GM21367 (cell line): ENCODE data around the gene ZNF785.

Experiments used
- ATAC-seq: cut with Tn5 transposase; IDR thresholded peaks from one replicate; pipeline ENCODE4 v1.9.1; 2021; ENCODE audit not compliant: unreplicated experiment

ZNF785 gene

DNA sequence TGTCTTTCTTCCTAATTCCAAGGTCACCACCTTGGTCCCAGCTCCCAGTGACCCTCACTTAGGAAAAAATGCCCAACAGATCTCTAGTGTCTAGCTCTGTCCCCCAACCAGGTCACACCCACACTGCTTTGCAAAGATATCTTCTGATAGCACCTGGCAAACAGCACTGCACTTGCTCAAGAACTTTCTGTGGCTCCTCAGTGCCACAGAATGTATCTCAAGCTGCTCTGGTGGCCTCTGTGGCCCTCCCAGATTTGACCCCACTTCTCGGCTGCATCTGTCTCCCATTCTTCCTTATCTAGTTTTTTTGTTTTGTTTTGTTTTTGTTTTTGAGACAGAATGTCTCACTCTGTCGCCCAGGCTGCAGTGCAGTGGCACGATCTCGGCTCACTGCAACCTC is 19.0 kb downstream of the ZNF785 start:
- no peak for ATAC-seq

DNA sequence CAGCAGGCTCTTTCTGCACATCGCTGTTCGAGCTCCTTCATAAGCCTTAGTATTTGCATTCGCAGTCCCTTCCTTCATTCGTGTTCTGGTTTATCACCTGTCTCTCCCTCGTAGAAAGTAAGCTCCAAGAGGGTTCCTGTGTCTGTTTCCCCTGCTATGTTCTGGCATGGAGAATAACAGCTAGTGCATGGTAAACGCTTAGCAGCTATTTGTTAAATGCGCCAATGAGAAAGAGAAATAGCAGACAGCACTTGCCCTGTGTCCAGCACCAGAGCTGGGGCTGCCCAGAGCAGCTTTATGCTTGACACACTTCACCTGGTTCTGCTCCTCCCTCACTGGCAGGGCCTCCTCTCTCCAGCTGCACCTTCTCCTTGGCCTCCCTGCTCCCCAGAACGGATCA is 19.5 kb downstream of the ZNF785 start:
- ATAC-seq = no peak

DNA sequence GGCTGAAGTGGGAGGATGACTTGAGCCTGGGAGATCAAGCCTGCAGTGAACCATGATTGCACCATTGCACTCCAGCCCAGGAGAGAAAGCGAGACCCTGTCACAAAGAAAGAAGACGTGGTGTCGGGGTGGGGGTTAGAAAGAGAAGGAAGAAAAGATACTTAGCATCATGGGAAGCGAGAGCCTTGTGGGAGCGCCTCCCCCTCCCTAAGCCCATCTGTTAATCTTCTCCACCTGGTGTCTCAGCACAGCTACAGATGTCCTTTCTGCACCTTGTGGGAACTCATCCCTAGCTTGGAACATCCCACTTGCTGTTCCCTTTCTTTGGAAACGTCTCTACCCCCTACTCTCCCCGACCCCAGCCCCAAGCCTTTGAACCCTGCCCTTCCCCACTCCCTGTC is 20.0 kb downstream of the ZNF785 start:
- ATAC-seq = no peak

DNA sequence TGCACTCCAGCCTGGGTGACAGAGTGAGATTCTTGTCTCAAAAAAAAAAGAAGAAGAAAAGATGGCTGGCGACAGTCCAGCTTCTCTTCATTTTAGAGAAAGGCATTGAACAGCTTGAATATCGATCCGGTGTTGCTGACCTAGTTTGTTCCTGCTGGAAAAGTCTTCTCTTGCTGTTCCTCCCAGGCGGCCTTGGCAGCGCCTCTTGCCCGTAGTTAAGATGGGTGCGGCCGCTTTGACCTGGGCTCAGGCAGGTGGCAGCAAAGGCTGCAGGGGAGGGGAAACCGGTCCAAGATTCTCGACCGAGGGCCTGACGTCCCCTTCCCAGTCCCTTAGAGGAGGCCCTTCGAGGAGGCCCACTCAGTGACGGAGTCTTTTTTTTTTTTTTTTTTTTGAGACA is 23.5 kb downstream of the ZNF785 start:
- no peak for ATAC-seq

DNA sequence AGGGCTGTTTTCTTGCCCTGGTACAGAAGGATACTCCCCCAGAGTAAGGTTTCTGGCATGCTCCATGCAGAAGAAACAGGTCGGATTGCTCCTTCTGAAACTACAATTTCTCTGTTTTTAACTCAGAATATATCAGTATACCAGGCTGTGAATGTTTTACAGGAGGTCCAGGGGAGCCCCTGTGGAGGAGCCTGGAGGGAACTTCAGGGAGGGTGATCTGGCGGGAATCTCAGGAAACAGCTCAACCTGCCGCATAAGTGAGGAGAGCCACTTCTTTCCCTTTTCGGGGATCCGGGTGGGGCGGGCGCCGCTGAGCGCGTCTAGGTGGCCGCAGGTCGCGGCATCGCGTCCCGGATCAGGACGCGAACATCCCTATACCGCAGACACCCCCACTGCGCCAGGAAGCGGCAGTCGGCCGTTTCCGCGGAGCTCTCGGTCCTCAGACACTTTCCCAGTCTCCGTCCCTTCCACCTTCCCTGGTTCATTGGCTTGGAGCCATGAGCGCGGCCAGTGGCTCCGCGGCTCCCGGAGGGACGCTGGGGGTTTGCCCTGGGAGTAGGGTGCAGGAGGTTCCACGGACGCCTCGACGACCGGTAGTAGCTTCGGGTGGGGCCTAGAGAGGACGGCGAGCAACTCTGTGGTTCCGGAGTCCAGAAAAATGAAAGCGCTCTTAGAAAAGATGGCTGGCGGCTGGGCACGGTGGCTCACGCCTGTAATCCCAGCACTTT is 24.2 kb downstream of the ZNF785 start:
- ATAC-seq = no peak

DNA sequence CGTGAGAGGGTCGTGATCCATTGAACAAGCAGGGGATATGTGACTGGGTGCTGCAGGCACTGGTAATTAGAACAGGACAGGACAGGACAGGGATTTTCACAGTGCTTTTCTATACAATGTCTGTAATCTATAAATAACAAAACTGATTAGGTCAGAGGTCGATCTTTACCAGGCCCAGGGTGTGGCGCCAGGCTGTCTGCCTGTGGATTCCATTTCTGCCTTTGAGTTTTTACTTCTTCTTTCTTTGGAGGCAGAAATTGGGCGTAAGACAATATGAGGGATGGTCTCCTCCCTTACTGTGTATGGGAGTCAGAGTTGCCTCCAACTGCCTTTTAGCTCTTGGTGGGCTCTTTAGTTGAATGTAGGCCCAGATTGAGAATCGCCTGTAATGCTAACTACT is 25.8 kb downstream of the ZNF785 start:
- no peak for ATAC-seq

DNA sequence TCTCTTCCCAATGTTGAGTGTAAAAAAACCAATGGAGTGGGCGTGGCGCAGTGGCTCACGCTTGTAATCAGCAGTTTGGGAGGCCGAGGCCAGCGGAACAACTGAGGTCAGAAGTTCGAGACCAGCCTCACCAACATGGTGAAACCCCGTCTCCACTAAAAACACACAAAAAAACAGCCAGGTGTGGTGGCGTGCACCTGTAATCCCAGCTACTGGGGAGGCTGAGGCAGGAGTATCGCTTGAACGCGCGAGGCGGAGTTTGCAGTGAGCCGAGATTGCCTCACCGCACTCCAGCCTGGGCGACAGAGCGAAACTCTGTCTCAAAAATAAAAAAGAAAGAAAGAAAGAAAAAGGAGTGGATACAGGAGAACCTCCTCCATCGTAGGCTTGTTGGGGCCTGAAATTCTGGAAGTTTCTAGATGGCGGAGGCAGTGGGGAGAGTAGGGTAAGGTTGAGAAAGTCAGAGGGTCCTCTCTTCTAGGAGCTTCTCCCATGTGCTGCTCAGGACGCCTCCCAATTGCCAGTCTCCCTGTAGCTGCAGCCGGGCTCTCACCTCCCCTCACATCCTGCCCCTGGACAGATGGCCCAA is 26.6 kb downstream of the ZNF785 start:
- ATAC-seq = no peak

DNA sequence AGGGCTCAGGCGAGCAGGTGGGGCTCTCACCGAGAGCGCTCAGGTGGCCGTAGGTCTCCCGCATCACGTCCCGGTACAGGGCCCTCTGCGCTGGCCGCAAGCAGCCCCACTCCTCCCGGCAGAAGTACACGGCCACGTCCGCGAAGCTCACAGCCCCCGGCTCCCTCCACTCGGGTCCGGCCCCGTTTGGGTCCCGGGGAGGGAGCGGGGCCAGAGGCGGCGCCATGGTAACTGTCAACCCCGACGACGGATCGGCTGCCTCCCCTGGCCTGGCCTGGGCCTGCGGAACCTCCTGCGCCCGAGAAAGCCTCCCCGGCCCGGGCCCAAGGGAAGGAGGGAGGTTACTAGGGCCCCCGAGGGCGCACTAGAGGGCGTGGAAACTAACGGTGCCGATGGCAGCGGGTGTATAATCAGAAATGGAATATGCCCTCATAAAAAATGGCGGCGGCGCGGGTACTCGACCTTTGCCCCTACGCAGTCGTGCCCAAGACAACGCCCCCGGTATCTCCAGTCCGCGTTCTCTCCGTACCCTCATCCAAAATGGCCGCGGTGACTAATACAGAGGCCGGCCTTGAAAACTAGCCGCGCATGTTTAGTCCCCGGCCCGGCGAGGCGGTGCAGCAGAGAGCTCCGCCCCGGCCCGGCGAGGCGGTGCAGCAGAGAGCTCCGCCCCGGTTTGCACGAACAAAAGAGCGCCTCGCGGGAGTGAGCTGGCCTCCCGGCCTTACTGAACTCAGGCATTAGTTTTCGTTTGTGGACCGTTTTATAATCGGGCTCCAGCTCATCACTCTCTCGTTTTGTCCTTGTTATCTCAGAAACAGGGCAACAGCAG is 27.3 kb downstream of the ZNF785 start, which contains the start of gene ZNF764:
TSS of gene ZNF764 (minus strand) at position 418 of the 832 bp plus-strand sequence. CDS start at position 226, 192 bp downstream.
- ATAC-seq = peak; percentile 69

DNA sequence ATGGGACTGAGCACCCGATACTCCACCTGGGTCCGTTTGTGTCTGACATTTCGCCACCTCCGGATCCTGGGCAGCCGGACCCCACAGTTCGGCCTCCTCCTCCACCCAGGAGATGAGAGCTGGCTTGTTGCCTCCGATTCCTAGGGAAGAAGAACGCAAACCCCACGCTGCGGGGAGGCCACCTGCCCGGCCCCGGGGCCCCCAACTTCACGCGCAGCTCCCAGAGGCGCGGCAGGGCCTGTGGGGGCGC is 27.9 kb downstream of the ZNF785 start:
- peak; percentile 16 for ATAC-seq

DNA sequence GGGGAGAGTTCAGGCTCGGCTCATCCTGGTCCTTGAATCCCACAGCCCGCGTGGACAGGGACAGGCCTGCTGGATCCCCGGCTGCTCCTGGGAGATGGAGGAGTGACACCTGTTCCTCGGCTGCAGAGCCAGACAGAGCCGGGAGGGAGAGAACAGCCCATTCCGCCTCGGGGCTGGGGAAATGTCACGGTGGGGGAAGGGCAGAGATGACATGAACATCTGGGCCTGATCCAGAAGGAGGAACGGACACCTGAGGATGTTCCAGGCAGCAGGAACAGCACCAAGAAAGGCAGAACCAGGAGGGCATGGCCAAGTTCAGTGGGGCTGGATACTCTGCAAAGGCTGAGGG is 29.4 kb downstream of the ZNF785 start:
- ATAC-seq = no peak

DNA sequence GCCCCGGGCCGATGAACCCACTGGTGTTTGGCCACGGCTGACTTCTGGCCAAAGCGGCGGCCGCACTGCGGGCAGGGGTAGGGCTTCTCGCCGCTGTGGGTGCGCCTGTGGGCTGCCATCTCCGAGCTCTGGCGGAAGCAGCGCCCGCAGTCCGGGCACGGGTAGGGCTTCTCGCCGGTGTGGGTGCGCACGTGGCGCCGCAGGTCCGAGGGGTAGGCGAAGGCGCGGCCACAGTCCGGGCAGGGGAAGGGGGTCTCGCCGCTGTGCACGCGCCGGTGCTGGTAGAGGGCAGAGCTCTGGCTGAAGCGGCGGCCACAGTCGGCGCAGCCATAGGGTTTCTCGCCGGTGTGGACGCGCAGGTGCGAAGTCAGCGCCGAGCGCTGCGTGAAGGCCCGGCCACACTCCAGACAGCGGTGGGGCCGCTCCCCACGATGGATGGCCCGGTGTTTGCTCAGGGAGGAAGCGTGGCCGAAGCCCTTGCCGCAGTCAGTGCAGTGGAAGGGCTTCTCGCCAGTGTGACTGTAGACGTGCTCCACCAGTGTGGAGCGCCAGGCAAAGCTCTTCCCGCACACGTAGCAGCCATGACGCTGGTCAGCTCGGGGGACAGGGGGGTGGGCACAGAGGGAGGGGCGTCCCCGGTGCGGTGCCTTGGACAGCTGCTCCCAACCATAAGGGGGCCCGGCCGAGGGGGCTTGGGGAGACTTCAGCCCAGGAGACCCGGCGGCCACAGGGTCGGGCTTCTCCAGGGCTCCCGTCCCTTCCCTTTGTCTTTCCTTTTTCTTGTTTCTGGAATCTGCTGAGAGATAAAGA is 30.0 kb downstream of the ZNF785 start:
- ATAC-seq = no peak

DNA sequence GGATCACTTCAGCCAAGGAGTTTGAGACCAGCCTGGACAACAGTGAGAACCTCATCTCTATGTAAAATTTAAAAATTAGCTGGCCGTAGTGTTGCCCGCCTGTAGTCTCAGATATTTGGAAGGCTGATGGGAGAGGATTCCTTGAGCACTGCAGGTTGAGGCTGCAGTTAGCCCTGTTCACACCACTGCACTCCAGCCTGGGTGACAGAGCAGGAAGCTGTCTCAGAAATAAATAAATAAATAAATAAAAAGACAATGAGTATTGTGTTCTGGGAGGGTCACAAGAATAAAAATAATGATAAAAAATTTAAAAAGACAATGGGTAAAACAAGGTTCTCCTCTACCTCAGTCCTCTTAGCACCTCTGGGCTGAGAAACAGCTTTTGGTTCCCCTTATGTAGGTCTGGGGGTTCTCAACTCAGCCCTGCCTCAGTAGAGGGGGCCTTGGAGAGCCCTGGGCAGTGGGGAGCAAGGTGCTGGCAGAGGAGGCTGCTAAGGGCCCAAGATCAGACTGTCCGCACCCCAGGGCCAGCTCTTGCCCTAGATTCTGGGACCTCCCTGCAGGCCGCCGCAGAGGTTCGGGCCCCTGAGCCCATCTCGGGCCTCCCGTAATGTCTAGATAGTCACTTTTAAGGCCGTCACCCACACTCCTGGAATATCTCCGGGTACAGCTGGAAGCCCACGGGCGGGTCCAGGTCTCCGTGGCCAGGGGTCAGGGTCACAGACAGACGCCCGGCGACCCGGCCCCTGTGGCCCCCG is 30.8 kb downstream of the ZNF785 start:
- no peak for ATAC-seq

DNA sequence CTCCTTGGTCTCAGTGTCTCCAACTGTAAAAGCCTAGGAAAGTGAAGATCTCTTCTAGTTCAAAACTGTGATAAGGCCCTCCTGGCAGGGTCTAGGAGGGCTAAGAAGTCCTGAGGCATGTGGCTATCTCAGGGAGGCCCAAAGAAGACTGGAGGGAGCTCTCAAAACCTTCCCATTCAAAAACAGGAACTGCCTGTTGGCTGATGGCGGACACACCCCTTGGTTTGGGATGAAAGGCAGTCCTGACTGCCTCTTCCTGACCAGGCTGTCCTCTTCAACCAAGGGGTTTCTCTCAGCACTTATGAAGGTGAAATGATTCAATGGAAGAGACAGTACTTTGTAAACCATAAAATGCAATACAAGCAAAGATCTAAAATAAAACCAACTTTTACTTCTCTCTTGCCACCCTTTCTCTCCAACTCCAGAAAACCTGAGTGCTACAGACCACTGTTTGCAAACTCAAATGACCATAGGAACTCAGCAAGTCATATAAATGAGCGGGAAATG is 32.1 kb downstream of the ZNF785 start:
- no peak for ATAC-seq

DNA sequence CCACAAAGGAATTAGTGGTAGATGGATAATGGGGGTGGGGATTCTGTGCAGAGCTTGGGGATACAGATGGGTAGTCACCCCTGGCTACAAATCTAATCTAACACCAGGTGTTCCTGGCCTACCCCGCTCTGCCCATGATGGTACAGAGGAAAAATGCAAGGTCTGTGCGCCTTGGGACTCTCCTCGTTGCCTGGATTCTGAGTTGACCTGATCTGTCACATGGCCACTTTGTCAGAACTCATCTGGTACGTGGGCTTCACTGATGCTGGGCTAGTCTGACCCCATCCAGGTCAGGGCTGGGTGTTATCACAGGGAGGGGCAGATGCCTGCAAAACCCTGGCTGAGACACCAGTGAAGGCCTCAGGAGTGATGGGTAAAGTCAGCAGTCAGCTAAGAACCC is 32.5 kb downstream of the ZNF785 start:
- no peak for ATAC-seq

DNA sequence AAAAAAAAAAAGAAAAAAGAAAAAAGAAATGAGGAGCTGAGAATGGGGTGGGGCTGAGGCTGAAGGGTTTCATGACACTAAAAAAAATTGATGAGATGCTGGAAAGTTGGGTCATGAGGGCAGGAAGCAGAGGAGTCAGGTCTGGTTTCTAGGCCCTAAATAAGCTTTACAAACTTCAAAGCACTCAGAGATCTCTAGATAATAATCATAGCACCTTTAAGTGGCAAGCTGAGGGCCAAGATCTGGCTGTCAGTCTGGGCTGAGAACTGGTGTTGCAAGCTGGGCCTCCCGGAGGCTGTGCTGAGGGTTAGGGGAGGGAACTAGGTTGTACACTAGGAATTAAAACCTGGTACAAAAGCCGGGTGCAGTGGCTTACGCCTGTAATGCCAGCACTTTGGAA is 33.7 kb downstream of the ZNF785 start:
- ATAC-seq = no peak

DNA sequence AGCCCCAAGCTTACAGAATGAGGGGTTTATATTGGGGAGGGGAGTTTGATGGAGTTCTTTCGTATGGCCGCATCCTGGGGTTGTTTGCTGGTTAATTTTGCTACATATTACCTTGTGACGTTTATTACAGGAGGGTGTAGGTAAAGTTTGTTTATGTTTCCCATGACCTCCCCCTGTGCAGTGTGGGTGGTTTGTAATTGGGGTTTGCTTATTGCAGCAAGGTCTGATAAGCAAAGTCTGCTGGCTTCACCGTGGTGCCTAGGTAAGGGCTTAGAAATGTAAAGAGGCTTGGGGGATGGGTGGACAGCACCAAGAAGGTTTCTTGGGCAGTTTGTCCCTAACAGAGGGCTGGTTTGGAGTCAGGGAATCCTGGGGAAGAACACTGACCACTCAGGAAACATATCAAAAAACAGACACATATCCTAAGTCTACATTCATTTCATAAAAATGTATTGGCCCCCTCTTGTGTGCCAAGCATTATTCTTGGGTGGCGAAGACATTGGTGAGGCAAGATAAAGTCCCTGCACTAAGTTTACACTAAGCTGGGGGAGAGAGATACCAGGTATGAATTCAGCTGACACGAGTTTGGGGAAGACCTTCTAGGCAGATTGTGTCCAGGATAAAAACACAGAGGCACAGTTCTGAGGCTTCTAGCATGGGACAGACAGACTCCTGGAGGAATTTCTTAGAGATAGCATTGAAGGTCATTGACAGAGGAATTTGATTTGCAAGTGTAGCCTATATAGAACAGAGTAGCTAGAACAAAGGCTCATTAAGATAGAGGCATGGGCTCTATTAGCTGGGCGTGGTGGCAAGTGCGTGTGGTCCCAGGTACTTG is 36.9 kb downstream of the ZNF785 start:
- ATAC-seq = no peak

DNA sequence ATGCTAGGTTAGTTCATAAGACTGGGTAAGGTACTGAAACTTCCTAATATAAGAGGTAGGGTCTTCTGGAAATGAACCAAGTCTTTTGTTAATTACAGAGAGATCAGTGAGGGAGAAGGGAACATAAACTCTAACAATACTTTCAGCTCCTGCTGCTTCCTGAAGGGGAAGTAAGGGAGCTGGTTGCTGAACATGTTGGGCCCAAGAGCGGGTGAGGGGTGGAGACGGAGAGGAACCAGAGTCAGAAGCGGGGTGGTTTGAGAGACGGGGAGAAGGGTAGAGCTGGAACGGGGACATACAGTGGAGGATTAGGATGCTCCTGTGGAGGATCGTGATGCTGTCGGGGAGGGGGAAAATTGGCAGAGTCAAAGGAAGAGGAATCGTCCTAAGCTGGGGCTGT is 39.4 kb downstream of the ZNF785 start:
- ATAC-seq = no peak

DNA sequence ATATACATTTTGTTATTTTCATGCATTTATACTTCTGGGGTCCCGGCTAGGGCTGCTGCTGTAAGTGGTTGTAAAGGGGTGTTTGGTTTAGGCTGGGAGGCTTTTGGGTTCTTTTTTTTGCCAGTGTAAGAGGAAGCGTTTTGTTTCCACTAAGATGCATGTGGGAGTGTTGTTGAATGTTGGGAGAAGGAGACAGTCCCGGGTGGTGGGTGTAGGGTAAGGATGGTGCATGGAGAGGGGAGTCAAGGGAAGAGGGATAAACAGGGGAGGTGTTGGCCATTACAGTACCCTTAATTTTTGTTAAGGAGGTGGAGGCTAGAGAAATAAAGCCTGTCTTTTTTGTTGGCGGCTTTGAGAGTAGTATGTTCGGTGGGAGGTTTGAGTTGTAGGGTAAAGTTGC is 42.4 kb downstream of the ZNF785 start:
- ATAC-seq = no peak

DNA sequence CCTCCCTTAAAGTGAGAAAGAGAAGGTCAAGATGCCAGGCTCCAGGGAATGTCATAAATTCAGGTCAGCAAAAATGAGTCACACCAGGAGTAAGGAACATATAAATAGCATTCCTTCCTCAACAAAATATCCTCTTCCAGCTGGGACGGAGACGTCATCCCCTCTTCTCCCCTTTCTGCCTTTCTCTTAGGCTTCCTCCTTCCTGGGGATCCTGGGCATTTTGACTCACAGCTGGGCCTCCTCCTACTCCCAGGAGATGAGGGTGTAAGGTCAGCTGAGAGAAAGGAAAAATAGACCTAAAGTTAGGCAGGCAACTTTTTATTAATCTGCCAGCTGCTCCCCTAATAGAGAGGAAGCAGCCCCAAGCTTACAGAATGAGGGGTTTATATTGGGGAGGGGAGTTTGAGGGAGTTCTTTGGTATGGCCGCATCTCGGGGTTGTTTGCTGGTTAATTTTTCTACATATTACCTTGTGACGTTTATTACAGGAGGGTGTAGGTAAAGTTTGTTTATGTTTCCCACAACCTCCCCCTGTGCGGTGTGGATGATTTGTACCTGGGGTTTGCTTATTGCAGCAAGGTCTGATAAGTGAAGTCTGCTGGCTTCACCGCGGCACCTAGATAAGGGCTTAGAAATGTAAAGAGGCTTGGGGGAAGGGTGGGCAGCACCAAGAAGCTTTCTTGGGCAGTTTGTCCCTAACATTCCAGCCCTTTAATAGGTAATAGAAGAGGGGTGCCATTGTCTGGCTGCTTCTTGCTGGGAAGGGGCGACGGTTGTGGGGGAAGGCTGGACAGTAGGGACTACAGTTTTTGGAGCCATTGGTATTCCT is 43.8 kb downstream of the ZNF785 start:
- no peak for ATAC-seq
